ENCODE measurements around the gene ZW10. TPM values are rescaled to one million over a fixed set of nuclear protein-coding genes. Genes with fewer than 3 reads are reported as not detected.

Gene ZW10
- total RNA-seq, 2 donors from 2014 or later: 24.1 to 26.4 TPM

GRCh38 chr11:113690619-113691569 lies 82.6 kb downstream of the ZW10 start:
- H3K27ac ChIP-seq (ENCODE audit: low read depth, low read length): no peak overlapping the region
- WGBS, 2 experiments (ENCODE audit: insufficient coverage in 1 of 2, insufficient read length in 1 of 2): 66 to 77% methylated on average over 10 to 15 of the region's 15 CpGs
- no peak overlapping the region for H3K9ac ChIP-seq (ENCODE audit: extremely low read depth, low read length, poor library complexity, severe bottlenecking)
- DNase-seq: peak; percentile 89
- no peaks in the 10 kb centered on the region for H3K36me3 Mint-ChIP-seq (ENCODE audit: low read depth)
- H3K4me1 ChIP-seq (ENCODE audit: control insufficient read depth, insufficient read depth, low read length): no peaks in the 10 kb centered on the region
- H3K4me1 Mint-ChIP-seq: peaks cover 16% of the 10 kb centered on the region
- no peaks in the 10 kb centered on the region for H3K27me3 ChIP-seq (ENCODE audit: control insufficient read depth, insufficient read depth, low read length, poor library complexity, severe bottlenecking)
- peak; percentile 98 for TF ChIP-seq CTCF (conservative IDR thresholded peaks at IDR 0.05)
- H3K4me3 ChIP-seq (ENCODE audit: low read length): no peak overlapping the region
- H3K36me3 ChIP-seq (ENCODE audit: control insufficient read depth, insufficient read depth, low read length): no peaks in the 10 kb centered on the region
- H3K4me3 Mint-ChIP-seq: no peak overlapping the region
- no peaks in the 10 kb centered on the region for H3K9me3 Mint-ChIP-seq
- no peaks in the 10 kb centered on the region for H3K9me3 ChIP-seq (ENCODE audit: control insufficient read depth, low read length)
- peak overlapping the region; percentile 5 for H3K27ac Mint-ChIP-seq
- no peaks in the 10 kb centered on the region for H3K27me3 Mint-ChIP-seq (ENCODE audit: insufficient read depth)

DNA sequence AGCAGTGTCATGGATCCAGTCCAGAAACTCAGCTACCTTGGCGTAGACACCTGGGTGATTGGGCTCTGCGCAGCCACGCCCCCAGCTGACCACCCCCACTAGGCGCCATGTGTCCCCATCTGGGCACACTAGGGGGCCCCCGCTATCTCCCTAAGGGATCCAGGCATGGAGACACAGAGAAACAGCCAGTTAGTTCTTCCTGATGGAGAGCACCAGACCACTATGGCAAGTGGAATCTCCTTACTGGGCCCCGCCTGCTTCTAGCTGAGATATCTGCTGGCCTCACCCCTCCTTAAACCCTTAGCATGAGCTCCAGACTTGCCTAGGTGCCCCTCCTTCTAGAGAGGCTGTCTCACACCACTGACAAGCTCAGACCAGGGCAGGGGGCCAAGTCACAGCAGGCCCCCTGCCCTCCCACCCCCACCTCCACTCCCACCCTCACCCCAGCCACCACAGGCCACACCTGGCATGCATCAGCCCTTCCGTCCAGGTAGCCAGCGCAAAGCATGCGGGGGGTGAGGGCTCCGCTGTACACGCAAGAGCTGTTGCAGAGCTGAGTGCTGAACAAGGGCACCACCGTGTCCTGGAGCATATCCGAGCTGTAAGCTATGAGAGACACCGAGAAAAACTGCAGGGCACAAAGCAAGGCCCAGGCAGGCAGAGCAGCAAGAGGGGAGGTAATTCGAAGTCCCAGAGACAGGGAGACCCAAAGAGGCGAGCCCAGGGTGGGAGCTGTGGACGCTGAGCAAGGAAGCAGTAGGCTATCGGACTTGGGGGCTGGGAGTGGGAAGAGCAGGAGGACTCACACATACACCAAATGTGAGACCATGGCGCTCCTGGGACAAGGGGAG lies 83.5 kb downstream of the ZW10 start:
- Mint-ChIP-seq H3K36me3 (ENCODE audit: low read depth) (no peaks in the 10 kb centered on the region), H3K27ac (peak overlapping the region; percentile 5), H3K4me1 (peaks cover 16% of the 10 kb centered on the region), H3K27me3 (ENCODE audit: insufficient read depth) (no peaks in the 10 kb centered on the region), H3K4me3 (no peak overlapping the region), H3K9me3 (no peaks in the 10 kb centered on the region)
- H3K27me3 ChIP-seq (ENCODE audit: control insufficient read depth, insufficient read depth, low read length, poor library complexity, severe bottlenecking): no peaks in the 10 kb centered on the region
- no peak overlapping the region for H3K9ac ChIP-seq (ENCODE audit: extremely low read depth, low read length, poor library complexity, severe bottlenecking)
- WGBS, 2 experiments (ENCODE audit: insufficient coverage in 1 of 2, insufficient read length in 1 of 2): 89 to 93% methylated on average over 17 to 19 of the region's 19 CpGs
- H3K36me3 ChIP-seq (ENCODE audit: control insufficient read depth, insufficient read depth, low read length): no peaks in the 10 kb centered on the region
- H3K4me1 ChIP-seq (ENCODE audit: control insufficient read depth, insufficient read depth, low read length): no peaks in the 10 kb centered on the region
- no peak overlapping the region for H3K4me3 ChIP-seq (ENCODE audit: low read length)
- peak; percentile 46 for DNase-seq
- H3K27ac ChIP-seq (ENCODE audit: low read depth, low read length): no peak overlapping the region
- H3K9me3 ChIP-seq (ENCODE audit: control insufficient read depth, low read length): no peaks in the 10 kb centered on the region
- TF ChIP-seq CTCF (conservative IDR thresholded peaks at IDR 0.05): no peak

GRCh38 chr11:113685654-113686359 lies 87.7 kb downstream of the ZW10 start:
- TF ChIP-seq CTCF (conservative IDR thresholded peaks at IDR 0.05): no peak
- H3K4me3 Mint-ChIP-seq: no peak overlapping the region
- no peak for DNase-seq
- H3K36me3 ChIP-seq (ENCODE audit: control insufficient read depth, insufficient read depth, low read length): no peaks in the 10 kb centered on the region
- no peaks in the 10 kb centered on the region for H3K9me3 Mint-ChIP-seq
- no peak overlapping the region for H3K27ac Mint-ChIP-seq
- WGBS, 2 experiments (ENCODE audit: insufficient coverage in 1 of 2, insufficient read length in 1 of 2): 89 to 100% methylated on average over 1 to 2 of the region's 2 CpGs
- no peak overlapping the region for H3K9ac ChIP-seq (ENCODE audit: extremely low read depth, low read length, poor library complexity, severe bottlenecking)
- H3K27me3 Mint-ChIP-seq (ENCODE audit: insufficient read depth): no peaks in the 10 kb centered on the region
- no peaks in the 10 kb centered on the region for H3K9me3 ChIP-seq (ENCODE audit: control insufficient read depth, low read length)
- no peak overlapping the region for H3K4me3 ChIP-seq (ENCODE audit: low read length)
- H3K4me1 Mint-ChIP-seq: peaks cover 46% of the 10 kb centered on the region
- peaks cover 29% of the 10 kb centered on the region for H3K4me1 ChIP-seq (ENCODE audit: control insufficient read depth, insufficient read depth, low read length)
- no peak overlapping the region for H3K27ac ChIP-seq (ENCODE audit: low read depth, low read length)
- H3K27me3 ChIP-seq (ENCODE audit: control insufficient read depth, insufficient read depth, low read length, poor library complexity, severe bottlenecking): no peaks in the 10 kb centered on the region
- no peaks in the 10 kb centered on the region for H3K36me3 Mint-ChIP-seq (ENCODE audit: low read depth)

All from endodermal cell (in vitro differentiated cells).